ENCODE results near the gene TTC21A. TPM values are rescaled to one million over a fixed set of nuclear protein-coding genes. Genes with fewer than 3 reads are reported as not detected.

The TTC21A gene
- total and polyA plus RNA-seq, 2 of the 13 experiments (the other 11 are each of a cell fraction or from before 2014, with no cell fraction given): 0.31 to 1.5 TPM

- TF ChIP-seq PHF20 (CRISPR knock-in tag; IDR thresholded peaks at IDR 0.05) (0 out of 2 replicates have a peak, but pooled peaks have one; percentile 7), ZBTB42 (CRISPR knock-in tag; IDR thresholded peaks at IDR 0.05) (no peak), ATAD3A (CRISPR knock-in tag; IDR thresholded peaks at IDR 0.05) (no peak), ZNF768 (CRISPR knock-in tag; IDR thresholded peaks at IDR 0.05) (0 out of 2 replicates have a peak, but pooled peaks have one; percentile 6), ZNF589 (CRISPR knock-in tag; conservative IDR thresholded peaks at IDR 0.05) (0 out of 2 replicates have a peak, but pooled peaks have one; percentile 27), TEAD2 (CRISPR knock-in tag; IDR thresholded peaks at IDR 0.05) (no peak), HNRNPLL (IDR thresholded peaks at IDR 0.05; ENCODE audit: low read depth, low read length, poor library complexity, severe bottlenecking) (peak; percentile 71), HMGXB4 (CRISPR knock-in tag; IDR thresholded peaks at IDR 0.05; ENCODE audit: borderline replicate concordance in 1 of 2, low read depth in 1 of 2) (peak in 1 of 2 experiments; percentile 75; a peak in 2 of 4 replicates), ZNF687 (CRISPR knock-in tag; IDR thresholded peaks at IDR 0.05) (peak; percentile 57; the same call in 1 of the 2 replicates), ZNF850 (CRISPR knock-in tag; conservative IDR thresholded peaks at IDR 0.05) (0 out of 2 replicates have a peak, but pooled peaks have one; percentile 56), ELF1 (CRISPR knock-in tag; IDR thresholded peaks at IDR 0.05) (peak; percentile 36), MTA1 (CRISPR knock-in tag; IDR thresholded peaks at IDR 0.05; ENCODE audit: borderline replicate concordance) (peak; percentile 56; the same call in 1 of the 2 replicates), CBX5 (CRISPR knock-in tag; IDR thresholded peaks at IDR 0.05; ENCODE audit: borderline replicate concordance) (no peak), ZNF547 (CRISPR knock-in tag; IDR thresholded peaks at IDR 0.05) (no peak; the same call in 1 of the 2 replicates), ZNF207 (IDR thresholded peaks at IDR 0.05; ENCODE audit: borderline replicate concordance) (no peak)
- TF ChIP-seq, protein P1, sequence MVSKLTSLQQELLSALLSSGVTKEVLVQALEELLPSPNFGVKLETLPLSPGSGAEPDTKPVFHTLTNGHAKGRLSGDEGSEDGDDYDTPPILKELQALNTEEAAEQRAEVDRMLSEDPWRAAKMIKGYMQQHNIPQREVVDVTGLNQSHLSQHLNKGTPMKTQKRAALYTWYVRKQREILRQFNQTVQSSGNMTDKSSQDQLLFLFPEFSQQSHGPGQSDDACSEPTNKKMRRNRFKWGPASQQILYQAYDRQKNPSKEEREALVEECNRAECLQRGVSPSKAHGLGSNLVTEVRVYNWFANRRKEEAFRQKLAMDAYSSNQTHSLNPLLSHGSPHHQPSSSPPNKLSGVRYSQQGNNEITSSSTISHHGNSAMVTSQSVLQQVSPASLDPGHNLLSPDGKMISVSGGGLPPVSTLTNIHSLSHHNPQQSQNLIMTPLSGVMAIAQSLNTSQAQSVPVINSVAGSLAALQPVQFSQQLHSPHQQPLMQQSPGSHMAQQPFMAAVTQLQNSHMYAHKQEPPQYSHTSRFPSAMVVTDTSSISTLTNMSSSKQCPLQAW (CRISPR knock-in tag; IDR thresholded peaks at IDR 0.05): no peak
- TF ChIP-seq, protein P2, sequence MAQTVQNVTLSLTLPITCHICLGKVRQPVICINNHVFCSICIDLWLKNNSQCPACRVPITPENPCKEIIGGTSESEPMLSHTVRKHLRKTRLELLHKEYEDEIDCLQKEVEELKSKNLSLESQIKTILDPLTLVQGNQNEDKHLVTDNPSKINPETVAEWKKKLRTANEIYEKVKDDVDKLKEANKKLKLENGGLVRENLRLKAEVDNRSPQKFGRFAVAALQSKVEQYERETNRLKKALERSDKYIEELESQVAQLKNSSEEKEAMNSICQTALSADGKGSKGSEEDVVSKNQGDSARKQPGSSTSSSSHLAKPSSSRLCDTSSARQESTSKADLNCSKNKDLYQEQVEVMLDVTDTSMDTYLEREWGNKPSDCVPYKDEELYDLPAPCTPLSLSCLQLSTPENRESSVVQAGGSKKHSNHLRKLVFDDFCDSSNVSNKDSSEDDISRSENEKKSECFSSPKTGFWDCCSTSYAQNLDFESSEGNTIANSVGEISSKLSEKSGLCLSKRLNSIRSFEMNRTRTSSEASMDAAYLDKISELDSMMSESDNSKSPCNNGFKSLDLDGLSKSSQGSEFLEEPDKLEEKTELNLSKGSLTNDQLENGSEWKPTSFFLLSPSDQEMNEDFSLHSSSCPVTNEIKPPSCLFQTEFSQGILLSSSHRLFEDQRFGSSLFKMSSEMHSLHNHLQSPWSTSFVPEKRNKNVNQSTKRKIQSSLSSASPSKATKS (CRISPR knock-in tag; IDR thresholded peaks at IDR 0.05): no peak
Measured at GRCh38 chr3:39106851-39107387, 561 bp upstream of the TTC21A start (continued).

All from HepG2 (cell line).